GM10266 (cell line): Measurements from ENCODE around the gene SRPRB.

Experiments
- DNase-seq: peaks from one replicate; pipeline ENCODE4 v3.0.0; 2012; ENCODE audit errors: extremely low spot score
- CTCF ChIP-seq: IDR thresholded peaks from 2 replicates; pipeline ENCODE4 v1.5.1; 2012; ENCODE audit warnings: mild to moderate bottlenecking, low read depth; ENCODE audit not compliant: control insufficient read depth, insufficient read depth; ENCODE audit errors: missing control alignments

Gene SRPRB

GRCh38 chr3:133838296-133838789 lies 32.7 kb downstream of the SRPRB start:
- TF ChIP-seq CTCF = no peak
- no peak for DNase-seq

- DNase-seq = no peak
- no peak for TF ChIP-seq CTCF
Observed at GRCh38 chr3:133838916-133839800, 33.5 kb downstream of the SRPRB start.

- no peak for TF ChIP-seq CTCF
- no peak for DNase-seq
Observed at GRCh38 chr3:133840055-133840737, 34.6 kb downstream of the SRPRB start.

GRCh38 chr3:133840767-133841166 lies 35.2 kb downstream of the SRPRB start:
- DNase-seq = no peak
- TF ChIP-seq CTCF = no peak

- TF ChIP-seq CTCF = no peak
- DNase-seq = no peak
Observed at GRCh38 chr3:133841196-133841595, 35.6 kb downstream of the SRPRB start.

- DNase-seq = no peak
Observed at GRCh38 chr3:133842158-133842557, 36.5 kb downstream of the SRPRB start.

More at GRCh38 chr3:133842158-133842557, 36.5 kb downstream of the SRPRB start:
- no peak for TF ChIP-seq CTCF
